Neuronal stem cell (in vitro differentiated cells): ENCODE data around the gene C16orf78.

ENCODE experiments used
- DNase-seq: peaks from one replicate; pipeline ENCODE4 v3.0.0-alpha.2; 2013; ENCODE audit warnings: low spot score
- H2AFZ ChIP-seq: one replicate; pipeline ENCODE4 v1.6.1; 2013; ENCODE audit warnings: mild to moderate bottlenecking, low read length, inconsistent platforms
- H2AK5ac ChIP-seq: 2 replicates; pipeline ENCODE4 v1.6.1; 2013; ENCODE audit warnings: low read depth, mild to moderate bottlenecking, inconsistent platforms, low read length, moderate library complexity, mixed read lengths
- H2BK120ac ChIP-seq: 2 replicates; pipeline ENCODE4 v1.6.1; 2013; ENCODE audit warnings: low read depth, mild to moderate bottlenecking, inconsistent platforms, low read length, moderate library complexity, mixed read lengths
- H2BK12ac ChIP-seq: one replicate; pipeline ENCODE4 v1.6.1; 2013; ENCODE audit warnings: low read length, inconsistent platforms
- H2BK15ac ChIP-seq: 2 replicates; pipeline ENCODE4 v1.6.1; 2013; ENCODE audit warnings: mild to moderate bottlenecking, low read length, inconsistent platforms, mixed read lengths
- H2BK5ac ChIP-seq: one replicate; pipeline ENCODE4 v1.6.1; 2013; ENCODE audit warnings: inconsistent platforms, mild to moderate bottlenecking, low read length, moderate library complexity
- H3K14ac ChIP-seq: one replicate; pipeline ENCODE4 v1.6.1; 2013; ENCODE audit warnings: low read length, inconsistent platforms
- H3K18ac ChIP-seq: 2 replicates; pipeline ENCODE4 v1.6.1; 2013; ENCODE audit warnings: low read length, inconsistent platforms
- H3K23ac ChIP-seq: 2 replicates; pipeline ENCODE4 v1.6.1; 2013; ENCODE audit warnings: low read depth, mild to moderate bottlenecking, mixed read lengths, low read length, inconsistent platforms; ENCODE audit not compliant: poor library complexity
- H3K27ac ChIP-seq: replicated peaks from 3 replicates; pipeline ENCODE4 v1.5.1; 2013; ENCODE audit warnings: low read length, inconsistent platforms
- H3K27me3 ChIP-seq, 3 experiments: 2 replicates each; pipeline ENCODE4 v1.6.1; 2013; ENCODE audit warnings: low read length in 3 of 3, mild to moderate bottlenecking in 2 of 3, inconsistent platforms in 1 of 3, low read depth in 1 of 3, mixed read lengths in 1 of 3, moderate library complexity in 1 of 3; ENCODE audit not compliant: control insufficient read depth in 3 of 3, insufficient read depth in 3 of 3
- H3K36me3 ChIP-seq, 2 donors: replicated peaks in 1 of 2; 2 replicates each; pipeline ENCODE4 v1.6.1; 2013; ENCODE audit warnings: low read length in 2 of 2; ENCODE audit not compliant: control insufficient read depth in 2 of 2, insufficient read depth in 2 of 2
- H3K4ac ChIP-seq: 2 replicates; pipeline ENCODE4 v1.6.1; 2013; ENCODE audit warnings: inconsistent platforms, mild to moderate bottlenecking, low read length, moderate library complexity
- H3K4me1 ChIP-seq, 2 donors: 1 replicate in 1 of 2; 2 replicates in 1 of 2; pipeline ENCODE4 v1.6.1; 2013; ENCODE audit warnings: low read length in 2 of 2, low read depth in 1 of 2; ENCODE audit not compliant: control insufficient read depth in 2 of 2, insufficient read depth in 1 of 2
- H3K4me2 ChIP-seq: one replicate; pipeline ENCODE4 v1.6.1; 2013; ENCODE audit warnings: mild to moderate bottlenecking, low read length, inconsistent platforms; ENCODE audit not compliant: insufficient read depth, poor library complexity, severe bottlenecking
- H3K4me3 ChIP-seq, 2 donors: 2 replicates each; pipeline ENCODE4 v1.5.1; 2013; ENCODE audit warnings: low read length in 2 of 2, mild to moderate bottlenecking in 2 of 2, inconsistent platforms in 1 of 2, moderate library complexity in 1 of 2
- H3K79me1 ChIP-seq: one replicate; pipeline ENCODE4 v1.6.1; 2013; ENCODE audit warnings: low read depth, mild to moderate bottlenecking, inconsistent platforms, low read length, moderate library complexity
- H3K9ac ChIP-seq: one replicate; pipeline ENCODE4 v1.6.1; 2013; ENCODE audit warnings: mild to moderate bottlenecking, low read depth, low read length, inconsistent platforms; ENCODE audit not compliant: poor library complexity
- H3K9me3 ChIP-seq, 2 donors: replicated peaks in 1 of 2; 2 replicates each; pipeline versions ENCODE3 to v1.6.1; 2013; ENCODE audit warnings: low read length in 2 of 2, mild to moderate bottlenecking in 2 of 2, inconsistent platforms in 1 of 2, low read depth in 1 of 2, mixed read lengths in 1 of 2, moderate library complexity in 1 of 2; ENCODE audit not compliant: control insufficient read depth in 2 of 2, insufficient read depth in 1 of 2
- H4K8ac ChIP-seq: one replicate; pipeline ENCODE4 v1.6.1; 2013; ENCODE audit warnings: low read depth, mild to moderate bottlenecking, inconsistent platforms, low read length, moderate library complexity
- H4K91ac ChIP-seq: one replicate; pipeline ENCODE4 v1.6.1; 2013; ENCODE audit warnings: low read length, low read depth, mild to moderate bottlenecking, inconsistent platforms; ENCODE audit not compliant: poor library complexity
- WGBS, 2 donors: extraction: QIAGEN DNeasy Blood & Tissue Kit; methylation state at CpG; one replicate each; pipeline ENCODE4 v1.1.7; 2013; ENCODE audit warnings: missing lambda C conversion rate in 2 of 2, mixed read lengths in 1 of 2; ENCODE audit not compliant: insufficient read length in 2 of 2, insufficient replicate concordance in 1 of 2; ENCODE audit errors: extremely low coverage in 2 of 2; 5-methylcytosine and 5-hydroxymethylcytosine counted together

C16orf78 gene

GRCh38 chr16:49400611-49401010 lies 27.0 kb downstream of the C16orf78 start:
- Histone ChIP-seq H2BK5ac (no peak overlapping the region), H2BK15ac (no peak overlapping the region), H3K36me3 (no peaks in the 10 kb centered on the region), H3K27ac (no peak overlapping the region), H2AFZ (no peak overlapping the region), H3K4ac (no peak overlapping the region), H3K27me3 (peaks cover 0 to 7% (median 0%) of the 10 kb centered on the region in 3 experiments), H2BK120ac (no peak overlapping the region), H3K4me2 (no peak overlapping the region), H3K4me3 (no peak overlapping the region), H3K9me3 (peaks cover 0 to 4% of the 10 kb centered on the region in 2 donors), H2BK12ac (no peak overlapping the region), H3K14ac (no peak overlapping the region), H3K9ac (no peak overlapping the region), H3K4me1 (no peaks in the 10 kb centered on the region), H3K79me1 (peaks cover 2% of the 10 kb centered on the region), H3K18ac (no peak overlapping the region), H2AK5ac (no peak overlapping the region), H4K8ac (no peak overlapping the region), H3K23ac (no peak overlapping the region), H4K91ac (no peak overlapping the region)
- no CpG with 5 or more reads among the region's 7 CpGs for WGBS, 2 donors
- DNase-seq: no peak

GRCh38 chr16:49405123-49405522 lies 31.5 kb downstream of the C16orf78 start:
- no peak overlapping the region for H3K4ac ChIP-seq
- H3K79me1 ChIP-seq: peaks cover 2% of the 10 kb centered on the region
- no peak overlapping the region for H2BK5ac ChIP-seq
- no peak overlapping the region for H3K4me2 ChIP-seq
- no peak overlapping the region for H3K14ac ChIP-seq
- H4K91ac ChIP-seq: no peak overlapping the region
- H3K36me3 ChIP-seq: no peaks in the 10 kb centered on the region
- no peak overlapping the region for H2BK12ac ChIP-seq
- no peak overlapping the region for H4K8ac ChIP-seq
- WGBS, 2 donors: no CpG with 5 or more reads among the region's 4 CpGs
- peaks cover 0 to 4% of the 10 kb centered on the region in 2 donors for H3K9me3 ChIP-seq
- H3K18ac ChIP-seq: peak overlapping the region; percentile 40
- H3K4me3 ChIP-seq: no peak overlapping the region
- DNase-seq: no peak
- H2BK120ac ChIP-seq: no peak overlapping the region
- H3K9ac ChIP-seq: no peak overlapping the region
- peaks cover 0 to 13% (median 2%) of the 10 kb centered on the region in 3 experiments for H3K27me3 ChIP-seq
- H2AFZ ChIP-seq: no peak overlapping the region
- no peak overlapping the region for H3K23ac ChIP-seq
- H3K27ac ChIP-seq: no peak overlapping the region
- no peak overlapping the region for H2AK5ac ChIP-seq
- H3K4me1 ChIP-seq: peaks cover 2 to 3% of the 10 kb centered on the region in 2 donors
- no peak overlapping the region for H2BK15ac ChIP-seq

- Histone ChIP-seq H4K91ac (no peak overlapping the region), H3K14ac (no peak overlapping the region), H2BK15ac (no peak overlapping the region), H3K36me3 (no peaks in the 10 kb centered on the region), H2BK12ac (no peak overlapping the region), H2AFZ (no peak overlapping the region), H3K4ac (no peak overlapping the region), H3K79me1 (peaks cover 2% of the 10 kb centered on the region), H4K8ac (no peak overlapping the region), H2BK5ac (no peak overlapping the region), H3K4me3 (no peak overlapping the region), H3K27me3 (peaks cover 0 to 13% (median 2%) of the 10 kb centered on the region in 3 experiments), H3K18ac (no peak overlapping the region), H2AK5ac (no peak overlapping the region), H3K9me3 (peaks cover 0 to 4% of the 10 kb centered on the region in 2 donors), H3K27ac (no peak overlapping the region), H3K9ac (no peak overlapping the region), H3K23ac (no peak overlapping the region), H3K4me1 (peaks cover 2 to 3% of the 10 kb centered on the region in 2 donors), H2BK120ac (no peak overlapping the region), H3K4me2 (no peak overlapping the region)
- no peak for DNase-seq
- WGBS, 2 donors: no CpG with 5 or more reads among the region's 6 CpGs
Observed at GRCh38 chr16:49405530-49405929, 31.9 kb downstream of the C16orf78 start.

- Histone ChIP-seq H3K4me3 (no peak overlapping the region), H3K18ac (peak overlapping the region; percentile 13), H2AK5ac (no peak overlapping the region), H3K9me3 (peaks cover 0 to 3% of the 10 kb centered on the region in 2 donors), H3K23ac (no peak overlapping the region), H4K91ac (no peak overlapping the region), H3K36me3 (no peaks in the 10 kb centered on the region), H3K27ac (no peak overlapping the region), H3K9ac (no peak overlapping the region), H3K4ac (no peak overlapping the region), H2BK12ac (no peak overlapping the region), H3K79me1 (no peaks in the 10 kb centered on the region), H2BK15ac (no peak overlapping the region), H4K8ac (no peak overlapping the region), H3K4me1 (peaks cover 2 to 3% of the 10 kb centered on the region in 2 donors), H2AFZ (peak overlapping the region; percentile 82), H3K27me3 (peaks cover 0 to 13% (median 2%) of the 10 kb centered on the region in 3 experiments), H3K14ac (peak overlapping the region; percentile 60), H2BK120ac (no peak overlapping the region), H2BK5ac (no peak overlapping the region), H3K4me2 (no peak overlapping the region)
- peak; percentile 77 for DNase-seq
- WGBS, 2 donors: no CpG with 5 or more reads among the region's 17 CpGs
Observed at GRCh38 chr16:49407873-49408550, 34.4 kb downstream of the C16orf78 start.
